Measurements from ENCODE around the gene AJAP1.

The AJAP1 gene

GRCh38 chr1:4699376-4700301, 45.2 kb downstream of the AJAP1 start:
- DNase-seq (ENCODE audit: low spot score) = no peak

DNA sequence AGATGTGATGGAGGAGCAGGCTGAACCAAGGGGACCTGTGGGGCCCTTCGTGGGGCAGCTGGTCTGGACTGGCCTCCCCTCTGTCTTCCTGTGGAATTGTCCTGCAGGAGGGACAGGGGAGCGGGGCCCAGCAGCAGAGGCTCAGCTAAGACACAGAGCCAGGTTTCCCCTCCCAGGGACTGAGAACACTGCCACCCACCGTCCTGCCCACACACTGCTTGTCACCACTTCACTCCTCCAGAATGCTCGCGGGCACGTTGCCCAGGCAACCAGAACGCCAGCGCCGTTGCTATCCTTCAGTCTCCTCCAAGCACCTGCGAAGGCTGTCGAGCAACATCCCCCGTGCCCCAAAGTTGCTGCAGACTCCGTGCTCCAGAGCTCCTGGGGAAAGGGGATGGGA, 46.4 kb downstream of the AJAP1 start:
- DNase-seq (ENCODE audit: low spot score) = no peak

- DNase-seq (ENCODE audit: low spot score) = no peak
These were observed 46.9 kb downstream of the AJAP1 start for GRCh38 chr1:4701276-4701675.

- no peak for DNase-seq (ENCODE audit: low spot score)
These were observed 48.1 kb downstream of the AJAP1 start for GRCh38 chr1:4702464-4702863.

DNA sequence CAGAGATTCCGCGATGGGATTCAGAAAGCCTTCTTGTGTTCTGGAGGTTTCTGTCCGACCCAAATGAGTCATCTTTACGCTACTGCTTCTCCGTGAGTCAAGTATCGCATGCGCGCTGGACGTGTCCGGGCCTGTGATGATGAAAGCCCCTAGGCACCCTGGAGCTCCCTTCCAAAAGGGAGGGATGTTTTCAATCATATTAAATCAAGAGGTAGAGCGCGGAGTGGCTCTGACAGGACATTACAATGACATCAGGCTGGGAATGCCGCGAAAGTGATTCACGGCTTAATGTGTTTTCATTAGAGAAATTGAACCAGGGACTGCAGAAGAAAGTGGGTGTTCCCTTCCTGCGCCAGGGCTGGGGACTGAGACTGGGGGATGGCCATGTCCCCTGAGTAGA, 48.5 kb downstream of the AJAP1 start:
- DNase-seq (ENCODE audit: low spot score) = no peak

DNA sequence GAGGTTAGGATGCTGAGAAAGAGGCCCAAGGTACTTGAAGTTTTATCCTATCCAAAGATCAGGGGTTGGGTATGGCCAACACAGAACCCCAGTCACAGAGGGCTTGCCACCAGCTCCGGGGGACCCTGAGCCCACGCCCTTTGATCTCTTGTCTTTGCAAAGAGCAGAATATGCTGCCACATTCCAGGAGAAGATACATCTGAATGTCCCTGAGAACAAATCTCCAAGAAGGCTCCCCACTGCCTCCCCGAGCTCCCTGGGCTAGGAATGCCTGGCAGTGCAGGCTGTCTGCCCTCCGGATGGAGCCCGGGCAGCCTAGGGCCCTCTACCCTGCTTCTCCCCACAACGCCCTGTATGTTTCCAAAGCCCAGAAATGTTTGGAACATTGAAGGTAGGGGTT, 49.2 kb downstream of the AJAP1 start:
- no peak for DNase-seq (ENCODE audit: low spot score)

- no peak for DNase-seq (ENCODE audit: low spot score)
These were observed 54.6 kb downstream of the AJAP1 start for GRCh38 chr1:4708840-4709507.

DNA sequence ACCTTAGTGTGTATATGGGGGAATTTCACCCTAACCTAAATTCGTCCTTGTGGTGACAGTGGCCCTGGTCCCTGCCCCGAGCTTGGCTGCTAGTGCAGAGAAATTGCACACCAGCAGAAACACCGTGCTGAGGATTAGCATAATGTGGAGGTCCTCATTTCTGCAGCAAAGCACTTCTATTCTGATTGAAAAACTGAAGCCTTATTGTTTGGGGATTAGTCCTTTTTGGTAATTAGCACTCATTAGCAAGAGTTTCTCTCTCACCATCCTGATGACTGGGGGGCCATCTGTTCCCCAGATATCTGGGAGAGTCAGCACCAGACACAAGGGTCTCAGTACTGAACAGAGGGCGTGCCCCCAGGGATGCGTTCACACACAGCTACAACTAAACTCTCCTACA, 55.2 kb downstream of the AJAP1 start:
- no peak for DNase-seq (ENCODE audit: low spot score)

DNA sequence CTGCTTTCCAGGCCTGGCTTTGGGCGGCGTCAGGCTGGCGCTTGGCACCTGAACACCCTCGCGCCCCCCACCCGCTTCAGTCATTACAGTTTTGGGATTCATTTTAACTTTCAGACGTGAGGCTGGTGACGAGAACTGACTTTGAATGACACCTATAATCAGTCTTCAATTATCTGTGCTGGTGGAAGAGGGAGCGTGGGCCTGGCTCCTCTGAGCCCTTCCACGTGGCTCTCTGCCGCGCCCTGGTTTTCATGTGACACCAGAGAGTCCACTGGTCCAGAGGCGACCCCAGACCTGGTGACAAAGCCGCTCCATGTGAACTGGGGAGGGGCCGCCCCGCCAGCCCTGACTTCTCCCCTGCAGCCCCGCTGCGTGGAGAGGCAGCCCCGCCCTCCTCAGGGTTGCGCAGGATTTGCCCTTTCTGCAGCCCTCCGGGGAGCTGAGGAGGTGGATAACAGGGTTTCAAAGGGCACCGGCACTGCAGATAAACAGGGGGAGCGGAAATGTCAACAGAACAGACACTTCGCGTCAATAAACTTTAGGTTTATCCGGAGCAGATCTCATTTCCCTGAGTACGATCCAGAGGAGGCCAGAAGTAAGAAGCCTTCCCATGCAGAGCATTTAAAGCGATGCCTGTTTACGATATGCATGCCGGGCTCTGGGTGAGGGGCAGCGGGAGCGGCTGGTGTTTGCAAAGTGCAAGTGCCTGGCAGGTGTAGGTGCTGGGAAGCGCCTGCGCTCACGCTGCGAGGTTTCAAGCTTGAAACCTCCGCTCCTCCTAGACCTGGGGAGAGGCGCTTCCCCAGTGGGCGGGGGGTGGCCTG, 56.4 kb downstream of the AJAP1 start:
- no peak for DNase-seq (ENCODE audit: low spot score)

- no peak for DNase-seq (ENCODE audit: low spot score)
These were observed 57.2 kb downstream of the AJAP1 start for GRCh38 chr1:4711416-4712275.

DNA sequence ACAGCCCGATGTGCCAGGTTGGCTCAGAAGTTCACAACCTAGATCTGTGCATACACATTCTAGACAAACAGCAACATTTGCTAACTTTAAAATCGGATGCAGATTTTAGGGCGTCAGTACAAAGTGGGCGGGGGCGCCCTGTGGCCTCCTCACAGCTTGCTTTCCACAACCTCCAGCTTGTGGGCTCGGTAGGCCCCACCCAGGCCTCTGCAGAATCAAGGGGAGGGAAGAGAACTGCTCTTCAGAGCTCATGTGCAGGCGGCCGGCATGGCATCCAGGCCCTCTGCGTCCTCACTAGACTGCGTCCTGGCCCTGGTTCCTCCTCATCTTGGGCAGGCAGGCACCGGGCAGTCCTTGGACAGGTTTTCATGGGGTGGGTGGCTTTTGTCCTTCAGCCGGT, 59.3 kb downstream of the AJAP1 start:
- no peak for DNase-seq (ENCODE audit: low spot score)

- no peak for DNase-seq (ENCODE audit: low spot score)
These were observed 62.0 kb downstream of the AJAP1 start for GRCh38 chr1:4716406-4716805.

DNA sequence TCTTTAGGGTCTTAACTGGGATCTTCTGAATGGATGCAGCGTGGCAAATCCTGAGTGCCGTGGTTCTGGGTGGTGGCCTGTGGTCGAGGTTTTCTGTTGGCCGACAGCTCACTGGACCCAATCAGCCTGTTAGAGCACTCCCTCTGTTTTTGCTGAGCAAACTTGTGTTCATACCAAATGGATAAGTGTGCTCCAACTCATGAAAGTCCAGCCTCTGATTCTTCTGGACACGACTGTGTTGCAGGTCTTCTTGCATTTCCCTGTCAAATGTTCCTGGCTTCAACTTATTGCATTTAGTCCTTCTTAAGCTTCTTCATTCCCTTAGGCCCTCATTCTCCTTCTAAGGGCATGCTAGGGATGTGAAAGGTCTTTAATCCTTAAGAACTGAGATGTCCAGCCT, 63.7 kb downstream of the AJAP1 start:
- DNase-seq (ENCODE audit: low spot score) = no peak

DNA sequence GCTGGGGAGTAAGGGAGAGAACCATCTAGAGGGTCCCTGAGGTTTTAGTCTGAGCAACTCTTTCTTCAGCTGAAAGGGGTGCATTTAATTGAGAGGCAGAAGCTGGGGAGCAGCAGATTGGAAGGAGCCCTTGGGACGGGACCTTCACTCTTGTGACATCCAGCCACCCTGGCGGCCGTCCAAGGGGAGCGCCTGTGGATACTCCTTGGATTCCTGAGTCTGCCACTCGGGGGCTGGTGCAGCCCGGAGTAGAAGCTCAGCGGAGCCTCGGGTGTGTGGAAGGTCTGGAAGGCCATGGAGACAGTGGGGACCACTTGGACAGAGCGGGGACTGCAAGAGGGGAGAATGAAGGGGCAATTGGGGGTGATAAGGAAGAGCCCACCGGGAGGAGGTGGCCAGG, 68.7 kb downstream of the AJAP1 start:
- no peak for DNase-seq (ENCODE audit: low spot score)

DNA sequence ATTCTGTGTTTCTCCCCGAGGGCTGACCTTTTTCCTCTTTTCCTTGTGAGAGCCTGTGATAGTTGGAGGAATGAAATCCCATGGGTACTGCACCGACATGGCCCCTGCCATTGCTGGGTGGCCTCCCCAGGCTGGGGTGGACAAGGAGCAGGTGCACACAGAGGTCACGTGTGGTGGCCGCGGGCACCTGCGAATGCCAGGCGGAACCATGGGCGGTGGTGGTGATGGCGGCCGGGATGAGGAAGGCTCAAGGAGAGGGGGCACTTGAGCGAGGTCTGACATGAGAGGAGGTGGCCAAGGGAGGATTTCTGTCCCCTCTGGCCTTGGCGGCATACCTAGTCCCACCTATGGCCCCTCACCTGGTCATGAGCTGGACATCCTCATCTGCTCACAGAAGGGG, 69.6 kb downstream of the AJAP1 start:
- no peak for DNase-seq (ENCODE audit: low spot score)

DNA sequence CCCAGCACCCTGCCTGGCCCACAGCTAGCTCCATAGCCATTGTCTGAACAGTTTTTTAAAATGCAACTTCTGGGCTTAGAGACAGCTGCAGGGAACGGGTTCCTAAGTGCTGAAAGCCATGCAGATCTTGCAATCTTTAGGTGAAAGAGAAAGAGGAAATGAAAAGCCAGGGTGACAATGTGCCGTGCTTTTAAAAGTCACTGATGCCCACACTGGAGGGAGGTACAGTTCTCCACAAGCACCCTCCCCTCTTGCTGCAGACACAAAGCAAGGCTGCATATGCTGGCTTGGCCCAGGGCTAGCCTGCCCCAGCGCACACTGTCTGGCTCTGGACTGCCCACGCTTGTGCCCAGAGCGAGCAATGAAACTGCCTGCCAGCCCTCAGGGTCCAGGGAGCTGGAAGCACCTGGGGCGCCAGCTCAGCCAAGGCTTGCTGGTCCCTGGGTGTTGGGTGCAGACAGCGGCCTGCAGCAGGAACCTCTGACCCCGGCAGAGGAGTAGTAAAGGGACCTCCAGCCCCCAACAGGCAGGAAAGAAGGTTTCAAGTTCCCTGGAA, 70.4 kb downstream of the AJAP1 start:
- no peak for DNase-seq (ENCODE audit: low spot score)

DNA sequence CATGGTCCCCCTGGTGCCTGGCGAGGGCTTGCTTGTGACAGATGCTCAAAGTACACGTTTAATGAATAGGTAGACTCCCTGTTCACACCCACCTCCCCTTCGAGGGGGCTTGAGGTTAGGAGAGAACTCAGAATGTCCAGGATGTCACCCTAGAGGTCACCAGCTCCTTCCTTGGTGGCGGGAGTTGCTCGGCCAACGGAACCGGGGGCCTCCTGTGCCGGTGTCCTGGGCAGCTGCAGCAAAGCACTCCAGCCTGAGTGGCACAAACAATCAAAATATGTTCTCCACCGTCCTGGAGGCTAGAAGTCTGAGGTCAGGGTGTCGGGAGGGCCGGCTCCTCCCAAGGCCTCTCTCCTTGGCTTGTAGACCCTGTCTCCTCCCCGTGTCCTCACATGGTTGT, 71.0 kb downstream of the AJAP1 start:
- no peak for DNase-seq (ENCODE audit: low spot score)

DNA sequence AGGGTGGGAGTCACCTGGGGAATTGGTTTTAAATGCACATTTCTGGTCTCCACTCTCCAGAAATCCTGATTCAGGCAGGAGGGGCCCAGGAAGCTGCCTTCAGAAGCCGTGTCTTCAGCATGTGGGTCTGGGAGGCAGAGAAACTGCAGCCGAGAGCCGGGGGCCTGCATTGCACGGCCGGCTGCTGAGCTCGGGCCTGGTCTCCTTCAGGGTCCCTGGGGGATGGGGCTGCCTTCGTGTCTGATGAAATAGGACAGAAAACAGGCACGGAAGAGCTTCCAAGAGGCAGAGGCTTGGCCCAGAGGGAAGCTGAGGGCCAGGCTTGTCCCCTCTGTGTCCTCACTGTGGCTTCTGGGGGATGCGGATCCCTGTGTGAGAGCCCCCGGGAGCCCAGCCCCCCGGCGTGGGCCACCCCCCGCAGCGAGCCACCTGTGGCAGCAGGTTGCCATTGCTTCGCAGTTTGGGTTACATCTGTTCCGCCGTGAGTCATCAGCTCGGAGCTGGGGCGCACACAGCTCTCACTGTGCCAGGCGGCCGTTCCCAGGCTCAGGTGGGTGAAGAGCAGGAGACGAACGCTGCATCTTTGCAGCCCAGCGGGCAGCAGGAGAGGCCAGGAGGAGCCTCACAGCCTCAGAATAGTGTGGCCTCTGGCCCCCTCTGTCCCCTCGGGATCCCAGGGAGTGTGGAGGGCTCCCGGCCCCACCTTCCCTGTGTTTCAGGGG, 72.4 kb downstream of the AJAP1 start:
- no peak for DNase-seq (ENCODE audit: low spot score)

GRCh38 chr1:4728319-4729089, 74.1 kb downstream of the AJAP1 start:
- DNase-seq (ENCODE audit: low spot score) = no peak

- no peak for DNase-seq (ENCODE audit: low spot score)
These were observed 74.7 kb downstream of the AJAP1 start for GRCh38 chr1:4729090-4729471.
